ENCODE measurements around the gene PROX1. TPM values are rescaled to one million over a fixed set of nuclear protein-coding genes. Genes with fewer than 3 reads are reported as not detected.

Gene PROX1
- total RNA-seq, 4 donors from 2014 or later: 0.15 to 3.8 (median 0.66) TPM

- Histone ChIP-seq H3K36me3 (no peaks in the 10 kb centered on the region), H3K4me1 (no peaks in the 10 kb centered on the region), H3K9me3 (no peaks in the 10 kb centered on the region), H3K27ac (no peak overlapping the region), H3K4me3 (no peak overlapping the region), H3K27me3 (no peaks in the 10 kb centered on the region)
- no peak for DNase-seq
- intact Hi-C loops (cut with DNase I): no loop called here
- TF ChIP-seq POLR2A (IDR thresholded peaks at IDR 0.05): no peak
- TF ChIP-seq CTCF (IDR thresholded peaks at IDR 0.05): no peak
- WGBS, 2 donors: 19 to 25% methylated on average over 2 of the region's 2 CpGs
Observed at GRCh38 chr1:214012418-214012817, 24.6 kb downstream of the PROX1 start.

- Histone ChIP-seq H3K4me3 (no peak overlapping the region), H3K4me1 (no peaks in the 10 kb centered on the region), H3K27me3 (no peaks in the 10 kb centered on the region), H3K36me3 (no peaks in the 10 kb centered on the region), H3K27ac (no peak overlapping the region), H3K9me3 (no peaks in the 10 kb centered on the region)
- no peak for TF ChIP-seq CTCF (IDR thresholded peaks at IDR 0.05)
- no peak for TF ChIP-seq POLR2A (IDR thresholded peaks at IDR 0.05)
- 84 to 90% methylated on average over 15 of the region's 15 CpGs for WGBS, 2 donors
- DNase-seq: no peak
- intact Hi-C loops (cut with DNase I): loop anchor here (2.0 kb wide), 1 partner anchor 35 kb away; no protein-coding TSS in a partner anchor
Observed at GRCh38 chr1:214013614-214014377, 26.0 kb downstream of the PROX1 start.

- no peak for TF ChIP-seq POLR2A (IDR thresholded peaks at IDR 0.05)
- TF ChIP-seq CTCF (IDR thresholded peaks at IDR 0.05): no peak
- no peak for DNase-seq
- 66 to 76% methylated on average over 4 of the region's 4 CpGs for WGBS, 2 donors
- Histone ChIP-seq H3K9me3 (no peaks in the 10 kb centered on the region), H3K36me3 (no peaks in the 10 kb centered on the region), H3K4me3 (no peak overlapping the region), H3K27me3 (no peaks in the 10 kb centered on the region), H3K27ac (no peak overlapping the region), H3K4me1 (no peaks in the 10 kb centered on the region)
- intact Hi-C loops (cut with DNase I): loop anchor here (2.0 kb wide), 1 partner anchor 34 kb away; no protein-coding TSS in a partner anchor
Observed at GRCh38 chr1:214014730-214015129, 27.0 kb downstream of the PROX1 start.

- DNase-seq: no peak
- no peaks in the 10 kb centered on the region for H3K9me3 ChIP-seq
- no peak overlapping the region for H3K27ac ChIP-seq
- WGBS, 2 donors: 80 to 85% methylated on average over 11 of the region's 11 CpGs
- H3K4me1 ChIP-seq: no peaks in the 10 kb centered on the region
- no peaks in the 10 kb centered on the region for H3K27me3 ChIP-seq
- no peak for TF ChIP-seq POLR2A (IDR thresholded peaks at IDR 0.05)
- no peak for TF ChIP-seq CTCF (IDR thresholded peaks at IDR 0.05)
- intact Hi-C loops (cut with DNase I): no loop called here
- no peaks in the 10 kb centered on the region for H3K36me3 ChIP-seq
- H3K4me3 ChIP-seq: no peak overlapping the region
Observed at GRCh38 chr1:214017191-214017982, 29.6 kb downstream of the PROX1 start.

All from esophagus squamous epithelium (tissue), 5 donors.